ENCODE measurements around the gene ERG. TPM values are rescaled to one million over a fixed set of nuclear protein-coding genes. Genes with fewer than 3 reads are reported as not detected.

Gene ERG
- total RNA-seq, 1 experiment from 2014 or later = 0.11 TPM

DNA sequence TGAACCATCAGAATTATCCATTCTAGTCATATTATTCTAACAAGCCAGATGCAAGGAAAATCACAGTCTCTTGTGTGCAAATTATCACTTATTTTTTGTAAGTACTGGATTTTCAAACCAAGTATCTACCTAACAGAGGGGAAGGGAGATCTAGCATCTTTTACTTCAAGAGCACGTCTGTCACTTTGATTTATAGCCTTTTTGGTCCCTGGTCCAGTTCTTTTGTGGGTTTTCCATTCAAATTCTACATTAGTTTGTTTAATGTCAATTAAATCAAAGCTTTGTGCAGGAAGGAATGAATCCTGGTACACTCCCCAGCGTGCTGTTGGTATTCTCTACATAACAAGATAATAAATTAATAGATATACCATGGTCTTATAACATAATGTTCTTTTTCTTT lies 43.6 kb downstream of the ERG start:
- H2BK5ac ChIP-seq (ENCODE audit: insufficient read length, low read length) = no peak overlapping the region
- no peaks in the 10 kb centered on the region for H3K79me2 ChIP-seq (ENCODE audit: insufficient read depth, low read length)
- no peak overlapping the region for H3K56ac ChIP-seq (ENCODE audit: insufficient read length, low read depth, low read length)
- Mint-ChIP-seq H3K27ac (no peak overlapping the region), H3K9me3 (no peaks in the 10 kb centered on the region), H3K4me3 (no peak overlapping the region), H3K36me3 (ENCODE audit: insufficient read depth in 1 of 3, low read depth in 3 of 3) (no peaks in the 10 kb centered on the region), H3K4me1 (peaks cover 6 to 7% of the 10 kb centered on the region in 2 experiments; a peak in 3 of 4 replicates), H3K27me3 (ENCODE audit: low read depth) (peaks cover 65% of the 10 kb centered on the region)
- H2AK5ac ChIP-seq (ENCODE audit: insufficient read length, low read length) = no peak overlapping the region
- no peaks in the 10 kb centered on the region for H4K20me1 ChIP-seq (ENCODE audit: control insufficient read depth, insufficient read depth, insufficient read length)
- WGBS (ENCODE audit: extremely low coverage, insufficient read length, low lambda C conversion rate) = no CpG with 5 or more reads among the region's 2 CpGs
- H4K91ac ChIP-seq (ENCODE audit: insufficient read length, low read depth, low read length) = no peak overlapping the region
- H3K4me2 ChIP-seq (ENCODE audit: insufficient read depth, insufficient read length, low read length) = no peak overlapping the region
- no peaks in the 10 kb centered on the region for H3K23me2 ChIP-seq (ENCODE audit: insufficient read length, low read depth, low read length, poor library complexity, severe bottlenecking)
- no peaks in the 10 kb centered on the region; the same call in 1 of the 2 replicates for H3K27me3 ChIP-seq (ENCODE audit: insufficient read depth, low read length)
- DNase-seq = no peak
- no peak overlapping the region for H3K4ac ChIP-seq (ENCODE audit: low read depth, low read length)
- H3K9ac ChIP-seq (ENCODE audit: extremely low read depth, insufficient read length, low read length) = no peak overlapping the region
- no peak overlapping the region for H3K14ac ChIP-seq (ENCODE audit: insufficient read depth, low read length)
- no peaks in the 10 kb centered on the region; the same call in 1 of the 2 replicates for H3K4me1 ChIP-seq (ENCODE audit: insufficient read depth, low read length)
- no peaks in the 10 kb centered on the region for H3K79me1 ChIP-seq (ENCODE audit: insufficient read depth, low read depth, low read length, poor library complexity, severe bottlenecking)
- no peak overlapping the region for H3T11ph ChIP-seq (ENCODE audit: low read length)
- H2BK120ac ChIP-seq (ENCODE audit: low read depth, low read length, poor library complexity, severe bottlenecking) = no peak overlapping the region
- H3K27ac ChIP-seq (ENCODE audit: insufficient read length, low read depth, low read length) = no peak overlapping the region
- TF ChIP-seq, protein P1, sequence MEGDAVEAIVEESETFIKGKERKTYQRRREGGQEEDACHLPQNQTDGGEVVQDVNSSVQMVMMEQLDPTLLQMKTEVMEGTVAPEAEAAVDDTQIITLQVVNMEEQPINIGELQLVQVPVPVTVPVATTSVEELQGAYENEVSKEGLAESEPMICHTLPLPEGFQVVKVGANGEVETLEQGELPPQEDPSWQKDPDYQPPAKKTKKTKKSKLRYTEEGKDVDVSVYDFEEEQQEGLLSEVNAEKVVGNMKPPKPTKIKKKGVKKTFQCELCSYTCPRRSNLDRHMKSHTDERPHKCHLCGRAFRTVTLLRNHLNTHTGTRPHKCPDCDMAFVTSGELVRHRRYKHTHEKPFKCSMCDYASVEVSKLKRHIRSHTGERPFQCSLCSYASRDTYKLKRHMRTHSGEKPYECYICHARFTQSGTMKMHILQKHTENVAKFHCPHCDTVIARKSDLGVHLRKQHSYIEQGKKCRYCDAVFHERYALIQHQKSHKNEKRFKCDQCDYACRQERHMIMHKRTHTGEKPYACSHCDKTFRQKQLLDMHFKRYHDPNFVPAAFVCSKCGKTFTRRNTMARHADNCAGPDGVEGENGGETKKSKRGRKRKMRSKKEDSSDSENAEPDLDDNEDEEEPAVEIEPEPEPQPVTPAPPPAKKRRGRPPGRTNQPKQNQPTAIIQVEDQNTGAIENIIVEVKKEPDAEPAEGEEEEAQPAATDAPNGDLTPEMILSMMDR (conservative IDR thresholded peaks at IDR 0.05) = no peak
- no peak overlapping the region for H4K8ac ChIP-seq (replicated peaks; ENCODE audit: insufficient read length, low read depth, low read length)
- no peak overlapping the region for H2BK15ac ChIP-seq (ENCODE audit: low read depth, low read length)
- no peak overlapping the region for H3K18ac ChIP-seq (ENCODE audit: insufficient read length, low read depth, low read length)
- no peak overlapping the region for H2BK20ac ChIP-seq (ENCODE audit: low read depth, low read length, poor library complexity, severe bottlenecking)
- no peaks in the 10 kb centered on the region for H3K9me3 ChIP-seq (ENCODE audit: control insufficient read depth, low read depth, low read length)
- no peak overlapping the region for H2BK12ac ChIP-seq (ENCODE audit: insufficient read length, low read depth, low read length)
- H4K5ac ChIP-seq (ENCODE audit: insufficient read length, low read depth, low read length) = no peak overlapping the region
- H3K23ac ChIP-seq (ENCODE audit: insufficient read length, low read depth, low read length) = no peak overlapping the region
- no peak overlapping the region for H2AFZ ChIP-seq (ENCODE audit: low read length)

All from H9 (cell line).